Sigmoid colon (tissue), 4 donors: ENCODE data around the gene RNF215.

Experiments used
- EP300 ChIP-seq, 4 donors: sonication (generic); formaldehyde crosslinking; IDR thresholded peaks; one replicate each; pipeline ENCODE4 v1.6.1; 2017; ENCODE audit warnings: antibody characterized with exemption in 4 of 4
- POLR2A ChIP-seq, 2 donors: fragments of 450-650 bp; IDR thresholded peaks; one replicate each; pipeline ENCODE4 v1.6.1; 2016; ENCODE audit warnings: antibody characterized with exemption in 2 of 2, mild to moderate bottlenecking in 2 of 2, moderate library complexity in 2 of 2
- TF ChIP-seq, protein P1 (sequence below), 4 experiments: fragments of 450-650 bp in 3 of 4; fragments of 200-600 bp in 1 of 4; IDR thresholded peaks; one replicate each; pipeline ENCODE4 v1.5.1; 2016 to 2019; ENCODE audit warnings: antibody characterized with exemption in 4 of 4, mild to moderate bottlenecking in 3 of 4, moderate library complexity in 2 of 4

DNA sequence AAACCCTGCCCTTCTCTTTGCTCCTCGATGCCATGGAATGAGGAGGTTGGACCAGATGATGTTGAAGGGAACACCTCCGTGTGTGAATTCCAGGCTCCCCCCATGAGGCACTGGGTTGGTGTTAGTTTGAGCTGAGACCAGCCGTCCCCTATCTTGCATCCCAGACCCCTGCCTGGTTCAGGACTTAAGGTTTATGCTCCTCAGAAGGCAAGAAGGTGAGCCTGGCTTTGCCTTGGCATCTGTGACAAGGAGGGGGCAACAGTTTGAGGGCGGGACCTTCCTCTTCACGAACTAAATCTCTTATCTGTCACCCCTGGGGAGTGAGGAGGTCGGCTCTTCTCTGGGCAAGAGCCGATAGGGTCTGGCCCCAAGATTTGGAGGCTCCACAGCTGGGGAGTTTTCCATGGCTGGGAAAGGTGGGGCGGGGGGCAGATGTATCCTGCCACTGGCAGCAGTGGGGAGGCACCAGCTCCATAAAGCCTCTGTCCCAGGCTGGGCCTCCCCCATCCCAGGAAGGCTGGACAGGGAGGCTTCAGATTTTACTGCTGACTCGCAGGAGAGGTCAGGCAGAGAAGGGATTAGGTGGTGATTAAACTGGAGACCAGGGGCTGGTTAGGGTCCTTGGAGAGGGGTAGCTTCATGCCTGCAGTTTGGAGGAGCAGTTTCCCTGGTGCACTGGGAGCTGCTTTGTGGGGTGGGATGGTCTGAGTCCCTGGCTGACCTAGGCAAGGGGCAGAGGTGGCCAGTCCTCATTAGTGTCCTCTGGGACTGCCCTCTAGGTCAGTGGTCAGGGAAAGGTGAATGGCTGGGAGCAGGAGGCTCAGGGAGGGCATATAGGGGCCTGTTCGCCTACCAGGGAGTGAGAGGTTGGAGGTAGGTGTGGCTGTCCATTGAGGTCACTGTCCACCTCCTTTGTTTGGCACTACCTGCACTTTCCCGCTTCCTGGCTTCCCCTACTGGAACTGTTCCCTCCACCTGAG lies 10.7 kb upstream of the RNF215 start:
- TF ChIP-seq, protein P1, sequence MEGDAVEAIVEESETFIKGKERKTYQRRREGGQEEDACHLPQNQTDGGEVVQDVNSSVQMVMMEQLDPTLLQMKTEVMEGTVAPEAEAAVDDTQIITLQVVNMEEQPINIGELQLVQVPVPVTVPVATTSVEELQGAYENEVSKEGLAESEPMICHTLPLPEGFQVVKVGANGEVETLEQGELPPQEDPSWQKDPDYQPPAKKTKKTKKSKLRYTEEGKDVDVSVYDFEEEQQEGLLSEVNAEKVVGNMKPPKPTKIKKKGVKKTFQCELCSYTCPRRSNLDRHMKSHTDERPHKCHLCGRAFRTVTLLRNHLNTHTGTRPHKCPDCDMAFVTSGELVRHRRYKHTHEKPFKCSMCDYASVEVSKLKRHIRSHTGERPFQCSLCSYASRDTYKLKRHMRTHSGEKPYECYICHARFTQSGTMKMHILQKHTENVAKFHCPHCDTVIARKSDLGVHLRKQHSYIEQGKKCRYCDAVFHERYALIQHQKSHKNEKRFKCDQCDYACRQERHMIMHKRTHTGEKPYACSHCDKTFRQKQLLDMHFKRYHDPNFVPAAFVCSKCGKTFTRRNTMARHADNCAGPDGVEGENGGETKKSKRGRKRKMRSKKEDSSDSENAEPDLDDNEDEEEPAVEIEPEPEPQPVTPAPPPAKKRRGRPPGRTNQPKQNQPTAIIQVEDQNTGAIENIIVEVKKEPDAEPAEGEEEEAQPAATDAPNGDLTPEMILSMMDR (IDR thresholded peaks at IDR 0.05): no peak
- TF ChIP-seq POLR2A (IDR thresholded peaks at IDR 0.05) (no peak), EP300 (IDR thresholded peaks at IDR 0.05) (no peak)
